Measurements from ENCODE around the gene CCSER2.

Gene CCSER2

DNA sequence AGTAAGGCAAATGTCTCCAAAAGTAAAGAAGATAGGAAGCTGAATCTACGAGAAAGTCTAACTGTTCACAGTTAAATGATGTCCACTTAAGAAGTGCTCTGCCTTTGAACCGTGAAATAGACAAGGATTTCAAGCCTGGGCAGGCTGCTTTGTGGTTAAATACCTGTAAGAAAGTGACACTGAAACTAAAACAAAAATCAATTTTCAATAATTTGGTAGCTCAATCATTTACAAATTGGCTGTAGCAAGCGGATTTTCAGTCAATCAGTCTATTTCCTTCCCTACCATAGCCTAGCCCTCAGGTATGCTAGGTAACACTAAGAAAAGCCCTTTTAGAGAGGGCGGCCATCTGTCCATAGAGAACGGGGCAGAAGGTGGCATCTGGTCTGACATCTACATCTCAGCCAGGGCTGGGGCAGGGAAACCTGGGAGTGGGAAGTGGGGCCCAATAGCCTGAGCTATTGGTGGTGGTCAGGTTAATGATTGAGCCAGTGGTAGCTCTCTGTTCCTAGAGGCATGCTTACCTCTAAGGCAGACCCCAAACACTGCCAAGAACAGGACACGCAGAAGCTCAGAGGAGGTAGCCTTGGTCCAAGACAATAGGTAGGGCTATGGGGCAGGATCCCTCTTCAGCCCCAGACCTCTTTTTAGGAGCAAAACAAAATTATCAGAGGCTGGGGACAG is 223.2 kb downstream of the CCSER2 start:
- DNase-seq, result no peak

DNA sequence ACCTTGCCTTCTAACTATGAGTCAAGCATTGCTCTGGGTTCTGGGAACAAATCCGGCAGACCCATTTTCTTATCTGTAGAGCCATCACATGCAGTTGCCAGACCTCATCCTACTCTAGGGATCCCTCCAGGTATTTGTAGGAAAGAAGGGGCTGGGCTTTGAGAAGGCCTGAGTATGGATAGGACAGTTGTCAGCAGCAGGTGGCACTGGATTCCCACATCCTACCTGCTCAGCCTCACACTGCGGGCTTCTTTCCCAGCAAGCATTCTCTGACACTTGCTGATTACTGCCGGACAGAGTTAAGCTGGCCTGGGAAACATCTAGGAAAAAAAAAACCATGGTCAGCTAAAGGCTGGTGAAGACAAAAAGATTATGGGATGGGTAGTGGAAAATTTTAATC is 224.1 kb downstream of the CCSER2 start:
- DNase-seq, result no peak

DNA sequence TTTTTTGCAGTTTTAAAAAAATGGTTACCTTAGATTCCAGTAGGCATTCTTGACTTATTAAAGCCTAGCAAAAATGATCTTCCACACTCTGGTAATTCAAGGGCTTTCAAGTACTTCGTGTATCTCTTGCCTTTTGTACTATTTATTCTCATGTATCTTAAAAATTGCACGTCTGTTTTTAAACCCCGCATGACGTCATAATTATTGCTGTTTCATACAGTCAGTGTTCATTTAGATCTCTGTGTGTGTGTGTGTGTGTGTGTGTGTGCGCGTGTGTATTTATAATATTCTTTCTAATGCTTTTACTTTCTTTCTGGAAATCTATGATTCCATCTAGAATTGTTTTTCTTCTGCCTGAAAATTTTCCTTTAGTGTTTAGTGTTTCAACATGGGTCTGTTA is 234.2 kb downstream of the CCSER2 start:
- no peak for DNase-seq

DNA sequence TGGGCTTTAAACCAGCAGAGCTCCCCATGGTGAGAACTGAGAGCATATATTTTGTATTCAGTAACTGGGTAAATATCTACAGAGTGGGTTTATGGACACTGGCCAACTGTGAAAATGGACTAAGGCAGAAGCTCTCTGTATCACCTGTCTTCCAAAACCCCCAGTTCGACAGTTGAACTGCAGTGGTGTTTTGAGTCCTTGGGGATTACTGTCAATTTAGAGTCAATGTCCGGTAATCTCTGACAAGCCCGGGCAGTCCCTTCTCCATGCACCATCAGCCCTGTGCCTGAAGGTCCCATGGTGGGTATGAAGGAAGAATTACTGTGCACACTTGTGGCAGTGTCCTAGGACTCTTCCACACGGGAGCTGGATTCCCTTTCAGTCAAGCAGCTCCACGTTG is 235.0 kb downstream of the CCSER2 start:
- no peak for DNase-seq

DNA sequence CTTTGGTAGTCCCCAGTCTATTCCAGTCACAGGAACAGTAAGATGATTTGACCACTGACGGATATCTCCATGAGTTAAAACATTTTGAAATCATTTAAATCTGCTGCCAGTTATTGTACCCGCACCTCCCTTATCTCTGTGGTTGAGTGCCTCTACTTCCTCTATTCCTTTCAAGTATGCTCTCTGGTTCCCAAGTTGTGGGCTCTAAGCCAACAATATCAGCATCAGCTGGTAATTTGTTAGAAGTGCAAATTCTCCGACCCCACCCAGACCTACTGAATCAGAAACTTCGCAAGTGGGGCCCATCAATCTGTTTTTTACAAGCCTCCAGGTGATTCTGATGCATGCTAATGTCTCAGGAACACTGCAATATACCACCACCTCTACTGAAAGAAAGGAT is 235.5 kb downstream of the CCSER2 start:
- peak; percentile 63 for DNase-seq

DNA sequence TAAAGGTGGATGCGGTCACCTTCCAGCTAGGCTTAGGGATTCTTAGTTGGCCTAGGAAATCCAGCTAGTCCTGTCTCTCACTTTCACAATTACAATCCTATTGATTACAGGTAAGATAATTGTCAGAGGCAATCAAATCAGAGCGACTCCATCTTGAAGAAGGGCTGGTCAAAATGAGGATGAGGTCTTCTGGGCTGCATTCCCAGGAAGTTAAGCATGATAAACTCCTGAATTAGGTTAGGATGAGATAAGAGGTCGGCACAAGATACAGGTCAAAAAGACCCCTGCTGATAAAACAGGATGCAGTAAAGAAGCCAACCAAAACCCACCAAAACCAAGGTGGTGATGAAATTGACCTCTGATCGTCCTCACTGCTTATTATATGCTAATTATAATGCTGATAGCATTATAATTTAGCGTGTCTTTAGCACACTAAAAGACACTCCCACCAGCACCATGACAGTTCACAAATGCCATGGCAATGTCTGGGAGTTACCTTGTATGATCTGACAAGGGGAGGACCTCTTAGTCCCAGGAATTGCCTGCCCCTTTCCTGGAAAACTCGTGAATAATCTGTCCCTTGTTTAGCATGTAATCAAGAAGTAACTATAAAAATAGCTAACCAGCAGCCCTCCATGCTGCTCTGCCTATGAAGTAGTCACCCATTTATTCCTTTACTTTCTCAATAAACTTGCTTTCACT is 237.6 kb downstream of the CCSER2 start:
- DNase-seq, result no peak

DNA sequence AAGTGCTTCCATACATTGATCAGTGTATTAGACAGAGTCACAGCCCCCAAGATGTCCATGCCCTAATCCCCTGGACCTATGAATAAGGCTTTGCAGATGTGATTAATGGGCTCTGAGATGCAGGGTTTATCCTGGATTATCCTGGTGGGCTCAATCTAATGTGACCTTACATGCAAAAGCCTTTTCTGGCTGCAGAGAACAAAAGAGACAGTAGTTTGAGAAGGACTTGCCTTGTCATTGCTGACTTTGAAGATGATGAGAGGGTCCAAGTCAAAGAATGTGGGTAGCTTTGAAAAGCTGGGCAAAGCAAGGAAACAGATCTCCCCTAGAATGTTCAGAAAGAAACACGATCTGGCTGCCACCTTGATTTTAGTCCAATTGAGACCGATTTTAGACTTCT is 238.7 kb downstream of the CCSER2 start:
- no peak for DNase-seq

Measured in MV-4-11 (cell line).